Ramos (cell line): ENCODE data around the gene EIF2S3.

Experiments
- in situ Hi-C: fragments of 300-500 bp; cut with MboI; formaldehyde crosslinking; loops from one replicate; pipeline ENCODE4 v1.14.3; 2022; ENCODE audit warnings: low sequenced_read_pairs; ENCODE audit not compliant: unreplicated experiment

EIF2S3 gene

DNA sequence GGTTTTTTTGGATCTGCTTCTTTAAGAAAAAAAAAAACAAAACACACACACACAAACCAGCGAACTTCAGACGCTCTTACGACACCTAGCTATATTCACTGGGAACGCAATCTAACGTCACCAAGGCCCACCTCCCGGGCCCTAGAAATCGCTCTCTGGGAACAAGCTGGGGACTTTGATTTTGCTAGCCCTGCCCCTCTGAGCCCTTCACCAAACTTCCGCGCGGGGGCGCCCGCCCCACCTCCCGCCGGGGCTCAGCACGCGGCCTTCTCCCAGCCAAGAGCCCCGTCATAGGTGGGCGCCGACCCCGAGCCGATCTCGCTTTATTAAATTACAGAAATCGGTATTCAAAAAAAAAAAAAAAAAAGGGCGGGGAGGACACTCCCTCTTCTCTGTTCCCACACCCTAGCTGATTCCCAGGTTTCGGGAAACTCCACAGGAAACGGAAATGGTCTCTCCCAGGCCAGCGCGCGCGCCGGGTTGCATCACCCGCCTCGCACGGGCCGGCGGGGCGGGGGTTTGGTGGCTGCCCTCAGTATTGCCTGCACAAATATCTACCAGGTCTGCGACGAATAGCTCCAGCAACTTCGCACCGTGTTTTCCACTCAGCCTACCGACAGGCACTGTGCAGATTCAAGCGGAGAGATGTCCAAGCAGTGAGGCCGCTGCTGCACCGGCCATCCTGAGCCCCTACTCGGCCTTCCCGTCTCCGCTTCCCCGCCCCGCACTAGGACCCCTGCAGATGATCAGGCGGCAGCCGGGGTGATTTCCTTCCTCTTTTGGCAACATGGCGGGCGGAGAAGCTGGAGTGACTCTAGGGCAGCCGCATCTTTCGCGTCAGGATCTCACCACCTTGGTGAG lies at the start of gene EIF2S3:
EIF2S3 (plus strand) TSS at position 775 of the 861 bp plus-strand sequence; CDS start at position 788, 13 bp downstream.
- in situ Hi-C loops: no loop called here

DNA sequence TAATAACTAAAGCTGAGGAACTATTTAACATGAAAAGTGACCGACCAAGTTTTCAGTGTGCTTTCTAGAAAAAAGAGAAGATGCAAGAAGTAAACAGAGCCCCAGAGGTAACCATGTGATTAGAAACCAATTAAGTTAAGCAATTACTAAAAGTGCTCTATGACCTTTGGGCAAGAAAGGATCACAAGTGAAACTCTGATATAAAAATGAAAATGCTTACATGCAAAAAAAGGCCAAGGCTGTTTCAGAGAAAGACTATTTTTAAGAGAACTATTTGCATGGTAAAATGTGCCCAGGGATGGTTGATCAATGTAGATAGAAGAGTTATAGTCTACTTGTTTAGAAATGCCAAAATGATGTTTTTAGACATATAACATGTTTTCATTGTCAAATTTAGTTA lies 49.7 kb upstream of the EIF2S3 start:
- in situ Hi-C loops: no loop called here

DNA sequence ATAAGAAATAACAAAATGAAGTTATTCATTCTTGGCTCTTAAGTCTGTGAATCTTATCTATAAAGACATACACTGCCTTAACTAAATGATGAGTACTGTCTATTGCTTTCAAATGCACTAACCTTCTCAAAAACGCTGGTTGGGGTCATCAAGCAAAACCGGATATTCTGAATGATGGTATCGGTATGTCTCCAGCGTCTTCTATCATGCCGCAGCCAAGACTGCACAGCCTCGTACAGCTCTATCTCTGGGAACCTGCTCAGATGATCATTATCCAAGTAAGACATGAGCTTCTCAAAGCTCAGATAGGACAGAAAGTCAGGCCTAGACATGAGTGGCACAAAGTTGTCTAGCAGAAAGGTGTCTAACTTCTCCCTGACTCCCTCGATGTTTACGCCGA lies 48.9 kb upstream of the EIF2S3 start:
- in situ Hi-C loops: no loop called here

DNA sequence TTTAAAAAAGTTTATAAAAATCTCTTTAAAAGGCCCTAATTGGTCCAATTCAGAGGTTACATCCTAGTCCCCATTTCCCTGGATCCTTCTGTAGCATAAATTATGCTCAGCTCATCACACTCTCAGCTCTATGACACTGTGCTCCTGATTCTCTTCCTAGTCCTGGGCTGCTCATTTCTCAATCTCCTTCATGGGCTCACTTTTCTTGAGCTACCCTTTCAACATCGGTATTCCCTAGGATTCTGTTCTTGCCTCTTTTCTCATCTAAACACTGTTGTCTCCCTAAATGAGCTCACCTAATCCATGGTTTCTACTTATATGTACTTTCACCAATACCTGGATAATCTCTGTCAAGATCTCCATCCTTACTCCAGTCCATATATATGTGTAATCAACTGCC lies 42.5 kb upstream of the EIF2S3 start:
- in situ Hi-C loops: no loop called here

DNA sequence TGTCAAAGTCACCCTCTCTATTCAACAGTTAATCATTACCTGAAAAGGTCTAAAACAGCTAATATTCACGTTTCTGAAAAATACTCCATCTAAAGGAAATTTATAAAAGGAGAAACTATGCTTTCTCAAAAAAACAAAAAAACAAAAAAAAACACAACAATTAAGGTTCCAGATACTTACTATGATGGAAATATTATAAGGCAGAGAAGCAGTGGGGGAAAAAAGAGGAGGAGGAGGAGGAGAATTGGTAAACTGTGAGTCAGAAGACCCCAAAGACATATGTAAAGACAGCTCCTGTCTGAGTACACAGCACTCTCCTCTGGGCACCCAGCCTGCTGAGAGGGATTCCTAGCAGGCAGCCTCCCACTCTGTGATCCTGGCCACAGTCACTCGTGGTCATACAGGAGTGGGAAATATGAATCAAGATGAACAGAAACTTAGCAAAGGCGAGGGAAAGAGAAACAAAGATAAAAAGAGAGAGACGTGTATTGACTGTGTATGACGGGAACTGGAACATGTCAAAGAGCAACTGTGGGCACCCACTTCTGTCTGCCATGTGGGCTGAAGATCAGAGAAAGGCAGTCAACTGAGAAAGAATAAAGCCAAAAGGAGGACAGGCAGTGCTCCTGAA lies 40.3 kb upstream of the EIF2S3 start:
- in situ Hi-C loops: no loop called here

GRCh38 chrX:24017674-24018073 lies 37.1 kb upstream of the EIF2S3 start:
- in situ Hi-C loops: no loop called here

- in situ Hi-C loops: no loop called here
Observed at GRCh38 chrX:24018809-24019208, 35.9 kb upstream of the EIF2S3 start.

DNA sequence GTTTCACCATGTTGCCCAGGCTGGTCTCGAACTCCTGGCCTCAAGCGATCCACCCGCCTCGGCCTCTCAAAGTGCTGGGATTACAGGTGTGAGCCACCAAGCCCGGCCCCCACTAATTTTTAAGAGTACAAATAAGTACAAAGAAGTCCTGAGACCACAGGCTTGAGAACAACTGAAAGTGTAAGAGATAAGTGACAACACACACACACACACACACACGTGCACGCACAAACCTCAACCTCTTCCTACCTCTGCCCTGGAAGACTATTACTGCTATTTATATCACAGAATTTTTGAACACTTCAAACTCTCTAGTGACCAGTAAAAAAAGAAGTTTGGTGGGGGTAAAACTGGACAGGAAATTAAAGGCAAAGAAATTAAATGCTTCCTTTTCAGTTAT lies 35.3 kb upstream of the EIF2S3 start:
- in situ Hi-C loops: no loop called here

DNA sequence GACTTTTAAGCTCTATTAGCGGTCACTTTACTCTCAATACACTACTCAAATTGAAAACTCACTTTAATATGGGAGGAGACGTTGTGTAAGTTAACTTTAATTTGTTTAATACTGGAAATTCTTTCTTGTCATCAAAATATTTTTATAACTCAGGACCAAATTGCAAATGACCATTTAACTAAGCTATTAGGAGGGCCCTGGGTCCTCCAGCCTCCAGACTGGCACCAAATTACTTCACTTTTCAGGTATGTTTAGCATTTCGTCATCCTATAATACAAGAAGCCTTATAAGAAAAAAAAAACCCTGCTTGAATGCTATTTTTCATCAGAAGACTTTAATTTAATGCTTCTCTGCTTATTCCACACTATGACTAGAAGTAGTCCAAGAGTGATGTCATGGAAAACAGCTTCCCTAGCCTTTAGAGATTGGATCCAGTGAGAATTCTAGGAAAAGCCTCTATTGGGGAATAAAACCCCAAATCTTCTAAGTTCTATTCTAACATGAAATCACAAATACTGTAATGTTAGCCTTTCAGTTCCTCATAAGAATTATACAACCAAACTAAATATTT lies 34.4 kb upstream of the EIF2S3 start:
- in situ Hi-C loops: no loop called here

DNA sequence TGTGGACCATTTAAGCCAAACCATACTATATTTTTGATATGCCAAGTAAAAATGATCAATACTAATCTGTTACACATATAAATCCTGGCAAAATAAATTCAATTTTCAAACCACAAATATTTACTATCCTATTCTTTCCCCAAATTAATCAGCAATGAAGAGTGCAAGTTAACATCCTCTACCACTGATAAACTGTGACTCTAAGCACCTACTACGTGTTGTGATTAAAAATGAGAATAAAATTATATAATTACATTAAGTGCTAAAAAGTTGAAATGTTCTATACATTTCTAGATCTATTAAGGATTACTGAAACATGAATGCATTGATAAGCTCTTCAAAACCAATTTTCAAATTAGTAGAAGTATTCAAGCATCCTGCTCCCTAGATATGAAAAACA lies 31.2 kb upstream of the EIF2S3 start:
- in situ Hi-C loops: no loop called here

- in situ Hi-C loops: no loop called here
Observed at GRCh38 chrX:24023972-24024669, 30.6 kb upstream of the EIF2S3 start.

GRCh38 chrX:24024819-24025740 lies 29.7 kb upstream of the EIF2S3 start:
- in situ Hi-C loops: no loop called here

GRCh38 chrX:24025741-24026403 lies 28.9 kb upstream of the EIF2S3 start:
- in situ Hi-C loops: no loop called here

GRCh38 chrX:24026432-24026831 lies 28.3 kb upstream of the EIF2S3 start:
- in situ Hi-C loops: no loop called here

DNA sequence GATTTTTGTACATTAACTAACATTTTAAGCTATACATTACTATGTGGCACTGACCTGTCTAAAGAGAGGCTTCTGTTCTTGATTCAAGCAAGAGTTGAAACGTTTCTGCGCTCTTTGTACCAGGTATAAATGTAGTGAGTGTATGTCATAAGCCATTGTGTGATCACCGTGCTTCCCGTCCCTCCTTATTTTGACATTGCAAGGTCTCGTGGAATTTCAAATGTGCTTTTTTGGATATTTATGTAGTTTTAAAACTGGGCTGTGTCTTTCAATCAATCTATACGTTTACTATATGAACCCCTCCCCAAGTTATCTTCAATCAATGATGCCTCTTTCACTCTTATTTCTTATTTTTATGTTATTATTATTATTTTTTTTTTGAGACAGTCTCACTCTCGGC lies 27.7 kb upstream of the EIF2S3 start, which contains the start of gene KLHL15:
KLHL15 (minus strand) TSS at position 101 of the 400 bp plus-strand sequence. CDS start 20,493 bp downstream, outside the sequence.
- in situ Hi-C loops: no loop called here

GRCh38 chrX:24027985-24028384 lies 26.8 kb upstream of the EIF2S3 start:
- in situ Hi-C loops: no loop called here

DNA sequence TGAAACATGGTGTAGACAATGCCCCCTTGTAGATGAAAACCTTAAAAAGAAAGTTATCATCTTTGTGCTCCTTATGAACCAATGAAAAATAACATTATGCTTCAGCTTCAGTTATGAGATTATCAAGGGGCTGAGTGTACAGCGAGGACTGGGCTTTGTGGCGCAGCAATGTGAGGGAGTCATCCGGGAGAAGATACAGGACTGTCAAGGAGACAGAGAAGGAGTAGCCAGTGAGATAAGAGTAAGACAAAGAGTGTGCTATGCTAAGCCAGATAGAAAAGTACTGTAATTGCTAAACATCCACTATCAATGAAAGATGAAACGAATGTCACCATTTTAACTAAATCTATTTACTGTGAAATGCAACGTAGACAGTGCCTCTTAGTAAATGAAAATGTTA lies 24.2 kb upstream of the EIF2S3 start:
- in situ Hi-C loops: no loop called here

- in situ Hi-C loops: no loop called here
Observed at GRCh38 chrX:24034485-24034884, 20.3 kb upstream of the EIF2S3 start.

GRCh38 chrX:24037729-24038128 lies 17.0 kb upstream of the EIF2S3 start:
- in situ Hi-C loops: no loop called here
